Brain microvascular endothelial cell (primary cell): Measurements from ENCODE around the gene MPEG1.

ENCODE experiments used
- DNase-seq: peaks from one replicate; pipeline ENCODE4 v3.0.0-alpha.2; 2020
- H3K27ac ChIP-seq: fragments of 250-450 bp; sonication (Bioruptor Pico); 2 replicates; pipeline ENCODE4 v1.5.1; 2020; ENCODE audit warnings: mild to moderate bottlenecking, moderate library complexity
- H3K27me3 ChIP-seq: fragments of 250-450 bp; sonication (Bioruptor Pico); replicated peaks from 2 replicates; pipeline ENCODE4 v1.5.1; 2020; ENCODE audit warnings: mild to moderate bottlenecking
- H3K36me3 ChIP-seq: fragments of 250-450 bp; sonication (Bioruptor Pico); replicated peaks from 2 replicates; pipeline ENCODE4 v1.5.1; 2020; ENCODE audit warnings: mild to moderate bottlenecking
- H3K4me3 ChIP-seq: 2 replicates; pipeline ENCODE4 v1.5.1; 2011; ENCODE audit warnings: low read depth, mild to moderate bottlenecking, control low read depth, low read length, moderate library complexity
- CTCF ChIP-seq: IDR thresholded peaks from 2 replicates; pipeline ENCODE4 v1.5.1; 2011; ENCODE audit warnings: low read depth, mild to moderate bottlenecking, moderate library complexity, low read length, control low read depth, inconsistent platforms; ENCODE audit errors: missing control alignments
- in situ Hi-C: cut with HindIII; loops from 2 replicates; pipeline ENCODE4 v1.10.0; 2017; ENCODE audit warnings: low sequenced_read_pairs, low pct_ligation_motif_present

The MPEG1 gene

GRCh38 chr11:59212744-59213631, at the start of gene MPEG1:
TSS of gene MPEG1 (minus strand) at chr11:59212927. CDS start at chr11:59212865, 62 bp downstream.
- Histone ChIP-seq H3K36me3 (no peaks in the 10 kb centered on the region), H3K4me3 (no peak within 1 kb of the TSS), H3K27ac (no peak within 1 kb of the TSS), H3K27me3 (no peaks in the 10 kb centered on the region)
- no peak for TF ChIP-seq CTCF
- in situ Hi-C loops: no loop called here
- DNase-seq: no peak

- Histone ChIP-seq H3K27ac (no peak overlapping the region), H3K4me3 (no peak overlapping the region)
Observed at GRCh38 chr11:59262177-59262818, 49.6 kb upstream of the MPEG1 start.

GRCh38 chr11:59261150-59261549, 48.4 kb upstream of the MPEG1 start:
- TF ChIP-seq CTCF: no peak

More at GRCh38 chr11:59262177-59262818, 49.6 kb upstream of the MPEG1 start:
- TF ChIP-seq CTCF: no peak
- in situ Hi-C loops: no loop called here
- no peaks in the 10 kb centered on the region for H3K36me3 ChIP-seq
- H3K27me3 ChIP-seq: no peaks in the 10 kb centered on the region
- DNase-seq: no peak

GRCh38 chr11:59259867-59260475, 47.2 kb upstream of the MPEG1 start:
- no peaks in the 10 kb centered on the region for H3K36me3 ChIP-seq
- DNase-seq: no peak
- in situ Hi-C loops: no loop called here
- H3K27ac ChIP-seq: no peak overlapping the region
- no peak overlapping the region for H3K4me3 ChIP-seq
- TF ChIP-seq CTCF: no peak
- no peaks in the 10 kb centered on the region for H3K27me3 ChIP-seq

More at GRCh38 chr11:59261150-59261549, 48.4 kb upstream of the MPEG1 start:
- no peak for DNase-seq
- Histone ChIP-seq H3K27ac (no peak overlapping the region), H3K36me3 (no peaks in the 10 kb centered on the region), H3K4me3 (no peak overlapping the region), H3K27me3 (no peaks in the 10 kb centered on the region)
- in situ Hi-C loops: no loop called here

GRCh38 chr11:59259047-59259446, 46.3 kb upstream of the MPEG1 start:
- H3K27me3 ChIP-seq: no peaks in the 10 kb centered on the region
- H3K36me3 ChIP-seq: no peaks in the 10 kb centered on the region
- DNase-seq: no peak
- H3K27ac ChIP-seq: no peak overlapping the region
- in situ Hi-C loops: no loop called here
- no peak overlapping the region for H3K4me3 ChIP-seq
- no peak for TF ChIP-seq CTCF
